ENCODE results near the gene OPTC. TPM values are rescaled to one million over a fixed set of nuclear protein-coding genes. Genes with fewer than 3 reads are reported as not detected.

OPTC gene
- total RNA-seq, 1 experiment from 2014 or later, result not detected

- H3K79me2 ChIP-seq (ENCODE audit: low read length), result no peaks in the 10 kb centered on the region
- H4K20me1 ChIP-seq (ENCODE audit: insufficient read depth, low read depth, low read length), result no peaks in the 10 kb centered on the region
- H3K27me3 ChIP-seq (ENCODE audit: low read length), result no peaks in the 10 kb centered on the region
- no peak overlapping the region for H3K4me3 ChIP-seq (ENCODE audit: low read length)
- H3K9ac ChIP-seq (ENCODE audit: low read length), result no peak overlapping the region
- H3K4me1 ChIP-seq (ENCODE audit: low read length), result no peaks in the 10 kb centered on the region
- H3K27ac ChIP-seq (ENCODE audit: low read length), result no peak overlapping the region
- no peak for DNase-seq
- no peaks in the 10 kb centered on the region for H3K9me2 ChIP-seq (replicated peaks; ENCODE audit: insufficient read depth, low read length)
- no peaks in the 10 kb centered on the region for H3K9me3 ChIP-seq (ENCODE audit: low read length)
- no peak overlapping the region for H2AFZ ChIP-seq (ENCODE audit: low read length)
- H3K36me3 ChIP-seq (ENCODE audit: insufficient read depth, low read length), result no peaks in the 10 kb centered on the region
- no peak overlapping the region for H3K4me2 ChIP-seq (ENCODE audit: low read depth, low read length, poor library complexity, severe bottlenecking)
These were observed 5.8 kb downstream of the OPTC start for GRCh38 chr1:203499643-203500278.

DNA sequence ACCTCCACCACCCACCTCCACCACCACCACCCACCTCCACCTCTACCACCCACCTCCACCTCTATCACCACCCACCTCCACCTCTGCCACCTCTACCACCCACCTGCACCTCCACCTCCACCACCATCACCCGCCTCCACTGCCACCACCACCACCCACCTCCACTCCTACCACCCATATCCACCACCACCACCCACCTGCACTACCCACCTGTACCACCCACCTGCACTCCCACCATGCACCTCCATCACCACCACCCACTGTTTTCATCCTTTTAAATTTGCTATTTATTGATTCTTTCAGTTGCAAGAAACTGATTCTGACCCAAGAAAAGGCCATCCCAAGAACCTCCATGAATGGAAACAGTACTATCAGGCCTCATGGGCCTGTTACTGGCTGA lies 6.3 kb downstream of the OPTC start:
- Histone ChIP-seq H3K79me2 (ENCODE audit: low read length) (no peaks in the 10 kb centered on the region), H3K4me2 (ENCODE audit: low read depth, low read length, poor library complexity, severe bottlenecking) (no peak overlapping the region), H3K9ac (ENCODE audit: low read length) (no peak overlapping the region), H3K4me3 (ENCODE audit: low read length) (no peak overlapping the region), H2AFZ (ENCODE audit: low read length) (no peak overlapping the region), H3K27ac (ENCODE audit: low read length) (no peak overlapping the region), H3K36me3 (ENCODE audit: insufficient read depth, low read length) (no peaks in the 10 kb centered on the region), H3K9me2 (replicated peaks; ENCODE audit: insufficient read depth, low read length) (no peaks in the 10 kb centered on the region), H3K9me3 (ENCODE audit: low read length) (no peaks in the 10 kb centered on the region), H4K20me1 (ENCODE audit: insufficient read depth, low read depth, low read length) (no peaks in the 10 kb centered on the region), H3K4me1 (ENCODE audit: low read length) (no peaks in the 10 kb centered on the region), H3K27me3 (ENCODE audit: low read length) (no peaks in the 10 kb centered on the region)
- no peak for DNase-seq

GRCh38 chr1:203503836-203504235 lies 9.9 kb downstream of the OPTC start:
- Histone ChIP-seq H3K9ac (ENCODE audit: low read length) (no peak overlapping the region), H3K36me3 (ENCODE audit: insufficient read depth, low read length) (no peaks in the 10 kb centered on the region), H3K4me2 (ENCODE audit: low read depth, low read length, poor library complexity, severe bottlenecking) (no peak overlapping the region)

GRCh38 chr1:203504400-203505250 lies 10.7 kb downstream of the OPTC start:
- H3K4me2 ChIP-seq (ENCODE audit: low read depth, low read length, poor library complexity, severe bottlenecking), result no peak overlapping the region
- no peaks in the 10 kb centered on the region for H3K4me1 ChIP-seq (ENCODE audit: low read length)
- no peaks in the 10 kb centered on the region for H3K36me3 ChIP-seq (ENCODE audit: insufficient read depth, low read length)
- H3K9me2 ChIP-seq (replicated peaks; ENCODE audit: insufficient read depth, low read length), result no peaks in the 10 kb centered on the region
- H4K20me1 ChIP-seq (ENCODE audit: insufficient read depth, low read depth, low read length), result no peaks in the 10 kb centered on the region
- no peak overlapping the region for H3K9ac ChIP-seq (ENCODE audit: low read length)
- no peaks in the 10 kb centered on the region for H3K9me3 ChIP-seq (ENCODE audit: low read length)
- H3K27me3 ChIP-seq (ENCODE audit: low read length), result no peaks in the 10 kb centered on the region
- H2AFZ ChIP-seq (ENCODE audit: low read length), result no peak overlapping the region
- no peak overlapping the region for H3K27ac ChIP-seq (ENCODE audit: low read length)
- DNase-seq, result peak; percentile 83
- no peak overlapping the region for H3K4me3 ChIP-seq (ENCODE audit: low read length)
- H3K79me2 ChIP-seq (ENCODE audit: low read length), result no peaks in the 10 kb centered on the region

More at GRCh38 chr1:203503836-203504235, 9.9 kb downstream of the OPTC start:
- Histone ChIP-seq H3K27ac (ENCODE audit: low read length) (no peak overlapping the region), H3K27me3 (ENCODE audit: low read length) (no peaks in the 10 kb centered on the region), H4K20me1 (ENCODE audit: insufficient read depth, low read depth, low read length) (no peaks in the 10 kb centered on the region), H3K4me3 (ENCODE audit: low read length) (no peak overlapping the region), H3K9me2 (replicated peaks; ENCODE audit: insufficient read depth, low read length) (no peaks in the 10 kb centered on the region), H3K79me2 (ENCODE audit: low read length) (no peaks in the 10 kb centered on the region), H3K9me3 (ENCODE audit: low read length) (no peaks in the 10 kb centered on the region), H3K4me1 (ENCODE audit: low read length) (no peaks in the 10 kb centered on the region), H2AFZ (ENCODE audit: low read length) (no peak overlapping the region)
- no peak for DNase-seq

DNA sequence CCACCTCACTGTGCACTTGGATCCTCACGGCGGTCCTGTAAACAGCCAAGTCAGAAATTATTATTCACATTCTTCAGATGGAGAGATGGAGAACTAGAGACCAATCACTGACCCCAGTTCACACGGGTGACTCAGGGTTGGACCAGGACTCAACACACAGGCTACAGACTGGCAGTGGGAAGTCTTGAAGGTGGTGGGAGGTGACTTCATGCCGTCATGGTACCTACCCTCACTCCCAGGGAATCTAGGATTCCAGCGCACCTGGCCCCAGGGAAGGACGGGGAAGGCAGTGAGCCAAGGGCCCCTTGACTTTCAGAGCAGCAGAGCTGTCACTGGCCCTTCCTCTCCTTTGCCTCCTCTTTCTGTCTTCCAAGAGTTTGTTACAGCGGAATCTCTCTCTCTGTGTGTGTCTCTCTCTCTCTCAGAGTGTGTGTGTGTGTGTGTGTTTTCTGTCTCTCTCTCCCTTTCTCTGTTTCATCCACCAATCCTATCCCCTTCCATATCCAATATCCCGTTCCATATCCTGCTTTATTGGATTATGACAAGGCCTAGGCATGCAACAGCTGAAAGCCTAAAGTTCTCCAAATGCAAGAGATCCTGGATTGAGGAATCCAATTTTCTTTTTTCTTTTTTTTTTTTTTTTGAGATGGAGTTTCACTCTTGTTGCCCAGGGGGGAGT lies 11.7 kb downstream of the OPTC start:
- no peak overlapping the region for H2AFZ ChIP-seq (ENCODE audit: low read length)
- no peaks in the 10 kb centered on the region for H3K27me3 ChIP-seq (ENCODE audit: low read length)
- no peaks in the 10 kb centered on the region for H3K79me2 ChIP-seq (ENCODE audit: low read length)
- no peak overlapping the region for H3K4me2 ChIP-seq (ENCODE audit: low read depth, low read length, poor library complexity, severe bottlenecking)
- no peak overlapping the region for H3K4me3 ChIP-seq (ENCODE audit: low read length)
- no peak overlapping the region for H3K27ac ChIP-seq (ENCODE audit: low read length)
- no peaks in the 10 kb centered on the region for H3K9me3 ChIP-seq (ENCODE audit: low read length)
- no peak overlapping the region for H3K9ac ChIP-seq (ENCODE audit: low read length)
- no peak for DNase-seq
- H3K9me2 ChIP-seq (replicated peaks; ENCODE audit: insufficient read depth, low read length), result no peaks in the 10 kb centered on the region
- no peaks in the 10 kb centered on the region for H3K4me1 ChIP-seq (ENCODE audit: low read length)
- H4K20me1 ChIP-seq (ENCODE audit: insufficient read depth, low read depth, low read length), result no peaks in the 10 kb centered on the region
- H3K36me3 ChIP-seq (ENCODE audit: insufficient read depth, low read length), result no peaks in the 10 kb centered on the region

GRCh38 chr1:203506858-203507626 lies 13.1 kb downstream of the OPTC start:
- Histone ChIP-seq H3K4me1 (ENCODE audit: low read length) (no peaks in the 10 kb centered on the region), H3K27ac (ENCODE audit: low read length) (no peak overlapping the region), H2AFZ (ENCODE audit: low read length) (no peak overlapping the region), H3K4me3 (ENCODE audit: low read length) (no peak overlapping the region), H3K9ac (ENCODE audit: low read length) (no peak overlapping the region), H3K4me2 (ENCODE audit: low read depth, low read length, poor library complexity, severe bottlenecking) (no peak overlapping the region), H3K79me2 (ENCODE audit: low read length) (no peaks in the 10 kb centered on the region), H3K9me3 (ENCODE audit: low read length) (no peaks in the 10 kb centered on the region), H3K9me2 (replicated peaks; ENCODE audit: insufficient read depth, low read length) (no peaks in the 10 kb centered on the region), H3K36me3 (ENCODE audit: insufficient read depth, low read length) (no peaks in the 10 kb centered on the region), H4K20me1 (ENCODE audit: insufficient read depth, low read depth, low read length) (no peaks in the 10 kb centered on the region), H3K27me3 (ENCODE audit: low read length) (no peaks in the 10 kb centered on the region)
- no peak for DNase-seq

- Histone ChIP-seq H3K79me2 (ENCODE audit: low read length) (no peaks in the 10 kb centered on the region), H3K27me3 (ENCODE audit: low read length) (no peaks in the 10 kb centered on the region), H3K4me2 (ENCODE audit: low read depth, low read length, poor library complexity, severe bottlenecking) (no peak overlapping the region), H3K4me1 (ENCODE audit: low read length) (no peaks in the 10 kb centered on the region), H2AFZ (ENCODE audit: low read length) (no peak overlapping the region), H4K20me1 (ENCODE audit: insufficient read depth, low read depth, low read length) (no peaks in the 10 kb centered on the region), H3K27ac (ENCODE audit: low read length) (no peak overlapping the region), H3K9ac (ENCODE audit: low read length) (no peak overlapping the region), H3K9me2 (replicated peaks; ENCODE audit: insufficient read depth, low read length) (no peaks in the 10 kb centered on the region), H3K4me3 (ENCODE audit: low read length) (no peak overlapping the region), H3K9me3 (ENCODE audit: low read length) (no peaks in the 10 kb centered on the region), H3K36me3 (ENCODE audit: insufficient read depth, low read length) (no peaks in the 10 kb centered on the region)
- no peak for DNase-seq
These were observed 13.8 kb downstream of the OPTC start for GRCh38 chr1:203507759-203508158.
